Fibroblast of the conjunctiva (primary cell): ENCODE results near the gene VGF.

ENCODE experiments used
- DNase-seq: peaks from one replicate; pipeline ENCODE4 v3.0.0-alpha.2; 2010; ENCODE audit warnings: low read depth

VGF gene

GRCh38 chr7:101185258-101185839 lies 20.0 kb upstream of the VGF start:
- DNase-seq = no peak

GRCh38 chr7:101180130-101180755 lies 14.9 kb upstream of the VGF start, which contains the start of gene NAT16:
Gene NAT16, minus strand, starts transcription at chr7:101180293. Its CDS starts 5,486 bp downstream, at chr7:101174807.
- no peak for DNase-seq

GRCh38 chr7:101179713-101180112 lies 14.3 kb upstream of the VGF start:
- DNase-seq = no peak

- DNase-seq = no peak
Observed at GRCh38 chr7:101179117-101179516, 13.7 kb upstream of the VGF start.

GRCh38 chr7:101177644-101178043 lies 12.3 kb upstream of the VGF start:
- no peak for DNase-seq

GRCh38 chr7:101175664-101176063 lies 10.3 kb upstream of the VGF start:
- no peak for DNase-seq

GRCh38 chr7:101174322-101174854 lies 9.0 kb upstream of the VGF start:
- no peak for DNase-seq

GRCh38 chr7:101173752-101174244 lies 8.4 kb upstream of the VGF start:
- DNase-seq = no peak

- DNase-seq = no peak
Observed at GRCh38 chr7:101172854-101173751, 7.7 kb upstream of the VGF start.

GRCh38 chr7:101172005-101172853 lies 6.9 kb upstream of the VGF start:
- DNase-seq = no peak

- DNase-seq = no peak
Observed at GRCh38 chr7:101171442-101171837, 6.1 kb upstream of the VGF start.

GRCh38 chr7:101170617-101171441 lies 5.5 kb upstream of the VGF start:
- DNase-seq = no peak

GRCh38 chr7:101169838-101170551 lies 4.6 kb upstream of the VGF start:
- DNase-seq = no peak

- no peak for DNase-seq
Observed at GRCh38 chr7:101169110-101169837, 3.9 kb upstream of the VGF start.

- no peak for DNase-seq
Observed at GRCh38 chr7:101168412-101169049, 3.2 kb upstream of the VGF start.

- DNase-seq = no peak
Observed at GRCh38 chr7:101167645-101168411, 2.5 kb upstream of the VGF start.

- DNase-seq = no peak
Observed at GRCh38 chr7:101166909-101167644, 1.7 kb upstream of the VGF start.

- no peak for DNase-seq
Observed at GRCh38 chr7:101166648-101166908, 1.2 kb upstream of the VGF start.
